IPS DF 4.7 (cell line): ENCODE results near the gene XIRP2.

Experiments
- DNase-seq: peaks from one replicate; pipeline ENCODE4 v3.0.0-alpha.2; 2013; ENCODE audit warnings: low spot score; ENCODE audit errors: extremely low read depth

XIRP2 gene

GRCh38 chr2:167275046-167275445 lies 386.8 kb downstream of the XIRP2 start:
- peak; percentile 71 for DNase-seq

DNA sequence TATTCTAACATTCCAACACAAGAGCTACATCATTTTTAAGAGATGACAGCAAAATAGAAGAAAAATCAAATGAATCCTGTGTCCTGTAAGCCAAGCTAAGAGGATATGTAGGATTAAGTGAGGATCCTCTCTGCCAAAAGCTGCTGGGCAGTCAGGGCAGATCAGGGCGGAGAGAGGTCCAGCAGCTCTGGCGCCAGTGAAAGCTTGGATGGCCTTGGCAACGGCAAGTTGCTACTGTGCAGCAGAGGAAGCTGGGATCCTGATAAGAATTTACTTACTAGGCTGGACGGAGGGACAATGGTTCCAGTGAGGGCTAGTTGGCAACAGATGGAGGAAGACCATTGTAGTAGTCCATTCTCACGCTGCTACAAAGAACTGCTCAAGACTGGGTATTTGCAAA lies 391.5 kb downstream of the XIRP2 start:
- DNase-seq: no peak

DNA sequence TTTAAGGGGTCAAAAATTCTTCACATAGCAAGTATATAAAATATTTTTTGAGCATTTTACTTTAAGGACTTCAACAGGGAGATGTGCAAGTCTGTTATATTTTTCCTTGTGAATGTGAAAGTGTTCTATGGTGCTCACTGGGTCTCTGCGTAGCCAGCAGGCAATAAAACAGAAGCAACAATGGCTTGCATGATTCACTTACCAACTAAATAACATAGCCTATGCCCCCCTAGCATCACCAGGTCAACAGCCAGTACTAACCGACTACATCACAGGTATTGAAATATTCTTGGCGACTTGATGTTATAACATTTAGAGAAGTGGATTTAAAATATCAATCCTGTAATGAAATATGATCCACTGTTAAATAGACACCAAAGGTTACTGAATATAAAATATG lies 398.9 kb downstream of the XIRP2 start:
- DNase-seq: no peak

- no peak for DNase-seq
These were observed 401.6 kb downstream of the XIRP2 start for GRCh38 chr2:167289651-167290410.

GRCh38 chr2:167292430-167293171 lies 404.3 kb downstream of the XIRP2 start, which contains the start of gene B3GALT1:
TSS of gene B3GALT1 (plus strand) at chr2:167293001.
- peak; percentile 76 for DNase-seq

- no peak for DNase-seq
These were observed 405.0 kb downstream of the XIRP2 start for GRCh38 chr2:167293172-167293781.

GRCh38 chr2:167293943-167294775 lies 405.9 kb downstream of the XIRP2 start:
- DNase-seq: no peak

DNA sequence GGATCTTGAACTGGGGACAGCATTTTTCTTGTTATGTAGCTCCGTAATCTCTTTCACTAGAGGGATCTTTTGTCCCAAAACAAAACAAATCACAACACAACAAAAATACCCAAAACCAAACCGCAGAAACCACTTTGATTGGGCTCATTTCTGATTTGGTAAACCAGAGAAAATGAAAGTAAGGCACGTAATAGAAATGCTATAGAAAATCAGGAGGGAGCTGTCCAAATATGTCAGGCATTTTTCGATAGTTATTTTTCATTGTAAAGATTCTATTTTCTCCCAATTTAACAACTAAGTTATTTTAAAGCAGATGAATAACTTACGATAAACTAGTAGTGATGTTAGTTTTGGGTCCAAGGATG lies 406.5 kb downstream of the XIRP2 start:
- DNase-seq: no peak

DNA sequence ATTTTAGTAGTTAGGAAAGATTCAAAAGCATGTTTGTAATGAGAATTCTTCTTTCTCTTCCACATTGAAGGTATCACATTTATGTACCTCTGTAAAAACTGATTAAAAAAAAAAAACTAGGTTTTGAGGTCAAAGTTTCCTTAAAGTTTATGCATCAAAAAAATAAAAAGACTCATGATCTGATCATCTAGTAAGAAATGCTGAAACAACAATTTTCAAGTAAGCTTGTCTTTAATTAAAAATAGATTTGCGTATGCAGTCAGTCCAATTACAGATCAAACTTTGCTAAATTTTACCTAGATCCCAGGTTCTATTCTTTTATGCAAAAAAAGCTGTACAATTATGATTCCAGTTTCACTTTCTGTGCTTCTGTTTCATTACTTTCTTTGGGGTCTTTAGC lies 409.0 kb downstream of the XIRP2 start:
- DNase-seq: no peak

DNA sequence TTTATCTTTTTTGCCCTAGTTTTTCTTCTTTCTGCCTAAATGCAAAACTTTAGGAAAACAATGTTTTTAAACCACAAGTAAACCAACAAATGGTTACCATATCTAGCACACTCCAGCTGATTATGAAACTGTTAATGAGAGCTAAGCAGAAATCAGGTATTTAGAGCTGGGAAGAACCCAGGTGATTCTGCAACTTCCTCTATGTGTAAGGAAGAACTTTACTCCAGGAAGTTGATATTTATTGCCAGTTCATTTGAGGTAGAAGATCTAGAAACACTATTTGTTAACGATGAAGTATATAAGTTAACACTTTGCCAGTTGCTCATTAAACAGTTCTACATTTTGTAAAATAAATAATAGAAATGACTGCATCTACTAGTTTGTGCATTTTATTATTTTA lies 409.7 kb downstream of the XIRP2 start:
- DNase-seq: no peak
